ENCODE results near the gene FNIP1. TPM values are rescaled to one million over a fixed set of nuclear protein-coding genes. Genes with fewer than 3 reads are reported as not detected.
"Not testable (repeated sequence)": the region's sequence is repeated elsewhere in the genome, so short reads cannot be mapped to it uniquely, and the experiment has no call there.

The FNIP1 gene
- total RNA-seq, 4 donors from 2014 or later: 36.0 to 42.7 (median 38.5) TPM

DNA sequence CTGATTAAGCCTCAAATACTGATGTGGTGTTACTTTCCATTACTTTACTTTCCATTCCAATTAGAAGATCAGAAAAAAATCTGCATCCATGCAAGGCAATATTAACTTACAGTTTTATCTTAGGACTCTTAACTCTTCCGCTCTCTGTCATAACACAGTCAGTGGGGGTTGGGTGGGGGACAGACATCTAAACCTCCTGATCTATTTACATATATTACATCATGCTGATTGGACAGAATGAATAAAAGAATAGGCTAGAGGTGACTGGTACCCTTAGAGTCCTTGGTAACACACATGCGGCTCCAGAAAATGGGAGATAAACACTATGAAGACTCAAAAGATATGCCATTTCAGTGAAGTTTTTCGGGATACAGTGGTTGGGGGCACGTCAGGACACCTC is 189.4 kb downstream of the FNIP1 start:
- Histone ChIP-seq H3K4me1 (peaks cover 0 to 20% (median 4%) of the 10 kb centered on the region in 4 donors), H3K9me3 (no peaks in the 10 kb centered on the region), H3K36me3 (peaks cover 0 to 5% (median 0%) of the 10 kb centered on the region in 3 donors), H3K27ac (no peak overlapping the region), H3K27me3 (no peaks in the 10 kb centered on the region), H3K4me3 (no peak overlapping the region)
- WGBS, 2 donors: 89 to 93% methylated on average over 4 of the region's 4 CpGs
- TF ChIP-seq, protein P1, sequence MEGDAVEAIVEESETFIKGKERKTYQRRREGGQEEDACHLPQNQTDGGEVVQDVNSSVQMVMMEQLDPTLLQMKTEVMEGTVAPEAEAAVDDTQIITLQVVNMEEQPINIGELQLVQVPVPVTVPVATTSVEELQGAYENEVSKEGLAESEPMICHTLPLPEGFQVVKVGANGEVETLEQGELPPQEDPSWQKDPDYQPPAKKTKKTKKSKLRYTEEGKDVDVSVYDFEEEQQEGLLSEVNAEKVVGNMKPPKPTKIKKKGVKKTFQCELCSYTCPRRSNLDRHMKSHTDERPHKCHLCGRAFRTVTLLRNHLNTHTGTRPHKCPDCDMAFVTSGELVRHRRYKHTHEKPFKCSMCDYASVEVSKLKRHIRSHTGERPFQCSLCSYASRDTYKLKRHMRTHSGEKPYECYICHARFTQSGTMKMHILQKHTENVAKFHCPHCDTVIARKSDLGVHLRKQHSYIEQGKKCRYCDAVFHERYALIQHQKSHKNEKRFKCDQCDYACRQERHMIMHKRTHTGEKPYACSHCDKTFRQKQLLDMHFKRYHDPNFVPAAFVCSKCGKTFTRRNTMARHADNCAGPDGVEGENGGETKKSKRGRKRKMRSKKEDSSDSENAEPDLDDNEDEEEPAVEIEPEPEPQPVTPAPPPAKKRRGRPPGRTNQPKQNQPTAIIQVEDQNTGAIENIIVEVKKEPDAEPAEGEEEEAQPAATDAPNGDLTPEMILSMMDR (IDR thresholded peaks at IDR 0.05): no peak
- TF ChIP-seq EP300 (IDR thresholded peaks at IDR 0.05) (no peak), POLR2A (IDR thresholded peaks at IDR 0.05) (no peak)
- DNase-seq (ENCODE audit: low spot score in 2 of 2): no peak

DNA sequence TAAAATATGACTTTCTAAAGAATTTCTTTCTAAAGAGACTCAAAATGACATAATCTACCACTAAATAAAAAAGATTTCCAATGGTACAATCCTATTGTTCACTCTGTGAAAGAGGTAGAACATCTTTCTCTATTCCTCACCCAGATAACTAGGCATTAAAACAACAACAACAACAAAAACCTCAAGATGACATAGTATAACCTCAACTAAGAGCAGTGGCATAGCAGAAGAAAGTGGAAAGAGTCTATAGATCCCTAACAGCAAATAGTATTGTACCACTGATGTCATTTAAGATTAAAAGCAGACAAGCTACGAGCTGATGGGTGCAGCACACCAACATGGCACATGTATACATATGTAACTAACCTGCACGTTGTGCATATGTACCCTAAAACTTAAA is 191.7 kb downstream of the FNIP1 start:
- H3K27me3 ChIP-seq: no peaks in the 10 kb centered on the region
- H3K27ac ChIP-seq: no peak overlapping the region
- no peak for TF ChIP-seq POLR2A (IDR thresholded peaks at IDR 0.05)
- TF ChIP-seq, protein P1 (IDR thresholded peaks at IDR 0.05): no peak
- TF ChIP-seq EP300 (IDR thresholded peaks at IDR 0.05): no peak
- peaks cover 0 to 20% (median 4%) of the 10 kb centered on the region in 4 donors for H3K4me1 ChIP-seq
- peaks cover 0 to 21% (median 0%) of the 10 kb centered on the region in 3 donors for H3K36me3 ChIP-seq
- H3K9me3 ChIP-seq: no peaks in the 10 kb centered on the region
- no peak for DNase-seq (ENCODE audit: low spot score in 2 of 2)
- WGBS, 2 donors: 88 to 97% methylated on average over 2 of the region's 2 CpGs
- H3K4me3 ChIP-seq: no peak overlapping the region

DNA sequence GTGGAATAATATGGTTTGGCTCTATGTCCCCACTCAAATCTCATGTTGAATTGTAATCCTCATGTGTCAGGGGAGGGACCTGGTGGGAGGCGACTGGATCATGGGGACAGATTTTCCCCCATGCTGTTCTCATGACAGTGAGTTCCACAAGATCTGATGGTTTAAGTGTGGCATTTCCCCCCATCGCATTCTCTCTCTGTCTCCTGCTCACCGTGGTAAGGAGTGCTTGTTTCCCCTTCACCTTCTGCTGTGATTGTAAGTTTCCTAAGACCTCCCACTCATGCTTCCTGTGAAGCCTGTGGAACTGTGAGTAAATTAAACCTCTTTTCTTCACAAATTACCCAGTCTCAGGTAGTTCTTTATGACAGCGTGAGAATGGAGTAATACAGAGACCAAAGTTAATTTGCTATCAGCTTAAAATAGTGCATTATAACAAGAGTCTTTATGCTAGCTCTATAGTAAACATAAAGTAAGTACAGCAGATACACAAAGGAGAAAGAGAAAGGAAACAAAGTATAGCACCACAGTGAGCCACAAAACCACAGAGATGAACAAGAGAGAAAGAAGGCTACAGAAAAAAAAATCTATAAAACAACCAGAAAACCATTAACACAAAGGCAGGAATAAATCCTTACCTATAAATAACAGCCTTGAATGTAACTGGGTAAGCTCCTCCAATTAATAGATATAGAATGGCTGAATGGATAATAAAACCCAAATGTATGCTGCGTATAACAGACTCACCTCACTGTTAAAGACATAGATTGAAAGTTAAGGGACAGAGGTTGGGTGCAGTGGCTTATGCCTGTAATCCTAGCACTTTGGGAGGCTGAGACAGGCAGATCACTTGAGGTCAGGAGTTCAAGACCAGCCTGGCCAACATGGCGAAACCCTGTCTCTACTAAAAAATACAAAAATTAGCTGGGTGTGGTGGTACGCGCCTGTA is 201.5 kb downstream of the FNIP1 start:
- Histone ChIP-seq H3K4me3 (no peak overlapping the region), H3K9me3 (no peaks in the 10 kb centered on the region), H3K4me1 (peaks cover 0 to 18% (median 13%) of the 10 kb centered on the region in 4 donors), H3K27me3 (no peaks in the 10 kb centered on the region), H3K36me3 (peaks cover 0 to 8% (median 0%) of the 10 kb centered on the region in 3 donors), H3K27ac (no peak overlapping the region)
- no peak for DNase-seq (ENCODE audit: low spot score in 2 of 2)
- TF ChIP-seq, protein P1 (IDR thresholded peaks at IDR 0.05): no peak
- TF ChIP-seq POLR2A (IDR thresholded peaks at IDR 0.05): no peak
- TF ChIP-seq EP300 (IDR thresholded peaks at IDR 0.05): no peak
- WGBS, 2 donors: 94 to 96% methylated on average over 8 of the region's 8 CpGs

GRCh38 chr5:131593921-131594320 is 202.9 kb downstream of the FNIP1 start:
- H3K4me3 ChIP-seq: no peak overlapping the region
- H3K27me3 ChIP-seq: no peaks in the 10 kb centered on the region
- TF ChIP-seq, protein P1 (IDR thresholded peaks at IDR 0.05): no peak
- no peak for TF ChIP-seq EP300 (IDR thresholded peaks at IDR 0.05)
- no peak for TF ChIP-seq POLR2A (IDR thresholded peaks at IDR 0.05)
- 62 to 64% methylated on average over 2 of the region's 2 CpGs for WGBS, 2 donors
- H3K27ac ChIP-seq: peak overlapping the region in 1 of 4 donors; percentile 39
- peaks cover 0 to 18% (median 13%) of the 10 kb centered on the region in 4 donors for H3K4me1 ChIP-seq
- H3K9me3 ChIP-seq: no peaks in the 10 kb centered on the region
- DNase-seq (ENCODE audit: low spot score in 2 of 2): no peak
- no peaks in the 10 kb centered on the region for H3K36me3 ChIP-seq

DNA sequence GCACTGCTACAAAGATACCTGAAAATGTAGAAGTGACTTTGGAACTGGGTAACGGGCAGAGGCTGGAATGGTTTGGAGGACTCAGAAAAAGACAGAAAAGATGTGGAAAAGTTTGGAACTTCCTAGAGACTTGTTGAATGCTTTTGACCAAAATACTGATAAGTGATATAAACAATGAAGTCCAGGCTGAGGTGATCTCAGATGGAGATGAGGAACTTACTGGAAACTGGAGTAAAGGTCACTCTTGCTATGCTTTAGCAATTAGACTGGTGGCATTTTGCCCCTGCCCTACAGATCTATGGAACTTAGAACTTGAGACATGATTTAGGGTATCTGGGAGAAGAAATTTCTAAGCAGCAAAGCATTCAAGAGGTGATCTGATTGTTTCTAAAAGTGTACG is 203.4 kb downstream of the FNIP1 start:
- 62 to 66% methylated on average over 2 of the region's 2 CpGs for WGBS, 2 donors
- peak overlapping the region in 1 of 4 donors; percentile 39 for H3K27ac ChIP-seq
- peaks cover 0 to 18% (median 13%) of the 10 kb centered on the region in 4 donors for H3K4me1 ChIP-seq
- H3K9me3 ChIP-seq; H3K27me3 ChIP-seq; H3K36me3 ChIP-seq; H3K4me3 ChIP-seq; DNase-seq (ENCODE audit: low spot score in 2 of 2): not testable (repeated sequence)

Other genes with a start within 250 kb of the FNIP1 start
- gene RAPGEF6, start 161.8 kb downstream of the FNIP1 start, total RNA-seq: 10 to 100 TPM; 25.1 to 36.4 (median 26.6) TPM
- gene MEIKIN, start 148.6 kb upstream of the FNIP1 start, total RNA-seq: not detected
- gene ACSL6, start 214.6 kb upstream of the FNIP1 start, total RNA-seq: 1 to 10 TPM in 1 of 4 donors, under 1 TPM in 3; 0.22 to 3.3 (median 0.81) TPM

Data from tibial nerve (tissue), 4 donors.